GM21447 (cell line): Measurements from ENCODE around the gene TAF1D.

Experiments
- ATAC-seq: cut with Tn5 transposase; IDR thresholded peaks from one replicate; pipeline ENCODE4 v1.9.1; 2021; ENCODE audit not compliant: unreplicated experiment

Gene TAF1D

DNA sequence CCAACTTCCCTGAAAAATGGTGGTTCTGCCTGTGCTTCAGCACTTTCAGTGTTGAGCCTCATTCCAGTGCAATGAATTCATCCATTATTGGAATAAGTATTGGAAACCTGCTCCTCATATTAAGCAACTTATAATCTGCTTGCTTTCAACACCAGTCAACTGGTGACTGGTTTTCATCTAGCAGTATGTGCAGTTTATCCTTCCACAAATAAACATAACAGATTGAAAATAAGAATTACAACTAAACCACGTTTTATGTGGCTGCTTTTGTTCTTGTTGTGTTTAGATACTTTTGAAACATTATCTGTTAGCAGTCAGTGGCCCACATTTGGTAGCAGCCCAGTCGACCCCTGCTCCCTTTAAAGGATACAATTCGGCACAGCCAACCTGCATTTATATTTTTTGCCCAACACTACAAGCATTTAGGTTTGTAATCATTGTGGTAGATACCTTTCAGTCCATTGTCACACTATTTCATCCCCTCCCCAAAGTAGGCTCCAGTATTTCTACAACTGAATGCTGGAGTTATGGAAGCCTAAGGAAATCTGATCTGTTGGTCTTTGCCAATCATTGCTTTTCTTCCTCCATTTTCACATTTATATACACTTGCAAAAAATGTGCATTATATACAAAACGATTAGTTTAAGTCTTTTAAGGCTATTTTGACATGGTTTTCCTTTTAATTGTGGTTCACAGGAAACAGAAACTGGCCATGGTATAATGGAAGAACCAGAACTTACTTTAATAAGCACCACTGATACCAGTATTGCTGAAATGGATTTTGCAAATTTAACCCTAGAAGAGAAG lies 13.1 kb downstream of the TAF1D start:
- no peak for ATAC-seq

DNA sequence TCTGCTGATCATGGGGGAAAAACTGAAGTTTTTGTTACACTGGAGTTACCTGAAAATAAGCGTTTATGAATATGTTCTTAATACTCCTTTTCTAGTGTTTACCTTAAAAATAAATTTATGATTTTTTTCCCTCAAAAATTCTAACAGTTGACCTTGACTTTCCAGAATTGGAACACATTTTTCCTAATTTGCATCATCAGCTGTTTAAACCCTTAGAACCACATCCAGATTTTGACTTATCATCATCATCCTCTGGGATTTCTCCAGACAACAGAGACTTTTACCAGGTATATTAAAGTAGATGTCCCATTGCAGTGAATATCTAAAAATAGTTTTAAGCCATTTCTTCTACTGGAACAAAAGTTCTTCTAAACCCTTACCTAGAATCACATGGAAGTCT lies 17.2 kb downstream of the TAF1D start:
- ATAC-seq = no peak

DNA sequence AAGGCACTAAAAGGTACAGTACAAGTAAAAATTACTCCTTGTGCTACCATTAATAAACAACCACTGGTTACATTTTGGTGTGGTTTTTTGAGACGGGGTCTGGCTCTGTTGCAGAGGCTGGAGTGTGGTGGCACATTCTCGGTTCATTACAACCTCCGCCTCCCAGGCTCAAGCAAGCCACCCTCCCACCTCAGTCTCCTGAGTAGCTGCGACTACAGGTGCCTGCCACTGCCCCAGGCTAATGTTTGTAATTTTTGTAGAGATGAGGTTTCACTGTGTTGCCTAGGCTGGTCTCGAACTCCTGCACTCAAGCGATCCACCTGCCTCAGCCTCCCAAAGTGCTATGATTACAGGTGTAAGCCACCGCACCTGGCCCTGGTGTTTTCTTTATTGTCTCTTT lies 20.8 kb downstream of the TAF1D start:
- ATAC-seq = no peak

DNA sequence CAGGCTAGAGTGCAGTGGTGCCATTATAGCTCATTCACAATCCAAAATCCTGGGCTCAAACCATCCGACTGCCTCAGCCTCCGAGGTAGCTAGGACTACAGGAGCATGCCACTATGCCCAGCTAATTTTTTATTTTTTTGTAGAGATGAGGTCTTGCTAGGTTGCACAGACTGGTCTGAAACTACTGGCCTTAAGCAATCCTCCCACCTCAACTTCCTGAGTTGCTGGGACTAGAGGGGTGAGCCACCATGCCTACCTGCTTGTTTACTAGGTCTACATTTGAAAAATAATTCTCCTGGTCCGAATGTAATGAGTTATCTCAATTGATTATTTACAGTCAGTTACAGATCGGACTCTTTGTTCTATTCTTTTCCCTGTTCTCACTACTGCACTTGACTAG lies 22.0 kb downstream of the TAF1D start:
- no peak for ATAC-seq

DNA sequence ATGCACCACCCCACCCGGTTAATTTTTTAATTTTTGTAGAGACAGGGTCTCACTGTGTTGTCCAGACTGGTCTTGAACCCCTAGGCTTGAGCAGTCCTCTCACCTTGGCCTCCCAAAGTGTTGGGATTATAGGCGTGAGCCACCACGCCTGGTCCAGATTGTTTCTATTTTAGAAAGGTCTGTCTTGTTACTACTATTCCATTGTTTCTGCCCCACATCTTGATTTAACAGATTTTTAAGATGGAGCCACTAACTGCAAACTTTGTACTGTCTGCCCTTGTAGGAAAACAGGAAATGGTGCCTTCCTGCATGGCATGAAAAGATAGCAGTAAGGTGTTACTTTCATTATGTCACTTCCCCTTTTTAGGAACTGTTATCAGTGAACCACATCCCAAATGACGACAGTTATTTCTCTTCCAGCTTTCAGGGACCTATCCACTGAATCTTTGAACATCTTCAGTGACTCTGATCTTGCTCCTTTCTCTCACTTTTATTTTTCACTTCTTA lies 23.2 kb downstream of the TAF1D start:
- ATAC-seq = peak; percentile 91

DNA sequence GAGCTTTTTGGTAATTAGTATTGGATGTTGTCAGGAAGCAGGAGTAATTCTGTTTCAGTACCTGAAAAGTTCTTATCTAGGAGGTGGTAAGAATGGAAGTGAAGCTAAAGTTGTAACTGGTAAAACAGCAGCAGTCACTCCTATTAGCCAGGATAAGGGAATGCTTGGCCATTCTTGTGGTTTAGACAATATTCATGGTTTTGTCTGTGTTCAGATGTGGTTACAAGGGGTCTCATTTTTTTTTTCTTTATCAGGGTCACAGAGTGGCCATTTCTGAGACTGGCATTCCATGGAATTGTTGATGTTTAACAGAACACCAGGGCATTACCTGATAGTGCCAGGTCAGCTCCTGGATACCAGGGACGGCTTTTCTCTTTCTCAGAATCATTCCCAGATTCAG lies 23.8 kb downstream of the TAF1D start:
- ATAC-seq = no peak

DNA sequence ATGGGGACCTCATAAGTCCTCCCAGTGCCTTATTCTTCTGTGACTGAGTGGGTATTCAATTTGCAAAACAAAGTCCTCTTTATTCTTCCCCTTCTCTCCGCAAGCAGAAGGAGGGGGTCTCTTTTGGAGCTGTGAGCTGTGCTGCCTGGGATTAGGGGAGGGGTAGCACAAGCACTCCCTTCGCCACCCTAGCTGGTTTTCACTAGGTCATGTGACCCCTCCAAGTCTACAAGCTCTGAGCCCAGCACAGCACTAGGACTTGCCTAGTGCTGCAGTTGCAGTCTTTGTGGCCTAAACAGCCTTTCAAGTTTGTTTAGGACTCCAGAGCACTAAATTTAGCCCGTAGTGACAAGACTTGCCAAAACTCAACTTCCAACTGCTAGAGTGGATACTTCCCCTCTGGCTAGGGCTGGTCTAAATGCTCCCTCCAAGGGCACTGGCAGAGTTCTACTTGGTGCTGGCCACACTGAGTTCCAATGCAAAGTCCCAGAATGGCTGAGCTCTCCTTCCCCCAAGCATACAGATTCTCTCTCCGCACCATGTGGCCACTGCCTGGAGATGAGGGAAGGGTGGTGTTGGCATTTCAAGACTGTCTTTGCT lies 25.4 kb downstream of the TAF1D start:
- ATAC-seq = no peak

DNA sequence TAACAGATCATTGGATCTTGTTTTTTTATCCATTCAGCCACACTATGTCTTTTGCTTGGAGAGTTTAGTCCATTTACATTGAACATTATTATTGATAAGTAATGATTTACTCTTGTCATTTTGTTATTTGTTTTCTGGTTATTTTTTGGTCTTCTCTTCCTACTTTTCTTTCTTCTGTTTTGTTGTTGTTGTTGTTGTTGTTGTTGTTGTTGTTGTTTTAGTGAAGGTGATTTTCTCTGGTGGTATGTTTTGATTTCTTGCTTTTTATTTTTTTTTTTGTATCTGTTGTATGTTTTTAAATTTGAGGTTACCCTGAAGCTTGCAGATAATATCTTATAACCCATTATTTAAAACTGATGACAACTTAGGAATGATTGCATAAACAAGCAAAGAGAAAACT lies 28.6 kb downstream of the TAF1D start:
- ATAC-seq = no peak

DNA sequence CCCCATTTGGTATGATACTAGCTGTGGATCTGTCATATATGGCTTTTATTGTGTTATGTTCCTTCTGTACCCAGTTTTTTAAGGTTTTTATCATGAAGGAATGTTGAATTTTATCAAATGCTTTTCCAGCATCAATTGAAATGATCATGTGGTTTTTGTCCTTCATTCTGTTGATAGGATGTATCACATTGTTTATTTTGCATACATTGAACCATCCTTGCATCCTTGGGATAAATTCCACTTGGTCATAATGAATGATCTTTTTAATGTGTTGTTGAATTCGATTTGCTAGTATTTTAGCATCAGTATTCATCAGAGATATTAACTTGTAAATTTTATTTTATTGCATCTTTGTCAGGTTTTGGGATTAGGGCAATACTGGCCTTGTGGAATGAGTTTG lies 31.1 kb downstream of the TAF1D start:
- no peak for ATAC-seq

DNA sequence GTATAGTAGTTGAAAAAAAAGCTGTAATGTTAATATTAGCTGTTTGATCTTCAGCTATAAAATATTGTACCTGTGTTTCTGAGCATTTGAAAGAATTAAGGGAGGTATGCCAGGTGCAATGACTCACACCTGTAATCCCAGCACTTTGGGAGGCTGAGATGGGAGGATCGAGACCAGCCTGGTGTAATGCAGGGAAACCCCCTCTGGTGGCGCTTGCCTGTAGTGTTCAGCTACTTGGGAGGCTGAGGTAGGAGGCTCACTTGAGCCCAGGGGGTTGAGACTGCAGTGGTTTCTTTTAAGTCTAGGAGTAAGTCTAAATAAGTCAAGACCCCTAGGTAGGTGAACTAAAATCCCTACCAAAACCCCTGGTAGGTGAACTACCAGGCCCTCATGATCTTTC lies 37.1 kb downstream of the TAF1D start:
- ATAC-seq = no peak

DNA sequence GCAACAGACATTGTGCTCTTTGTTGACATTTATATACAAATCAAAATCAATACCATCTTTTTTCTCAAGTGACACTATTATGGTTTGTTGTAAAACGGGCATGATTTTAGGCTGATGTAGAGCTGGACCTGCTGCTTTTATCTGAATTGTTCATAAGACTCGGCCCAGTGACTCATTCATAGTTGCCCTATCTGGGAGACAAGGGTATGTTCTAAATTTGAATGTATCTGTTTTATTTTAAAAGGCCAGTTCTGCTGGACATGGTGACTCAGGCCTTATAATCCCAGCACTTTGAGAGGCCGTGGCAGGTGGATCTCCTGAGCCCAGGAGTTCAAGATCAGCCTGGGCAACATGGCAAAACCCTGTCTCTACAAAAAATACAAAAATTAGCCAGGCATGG lies 40.5 kb downstream of the TAF1D start:
- ATAC-seq = no peak

DNA sequence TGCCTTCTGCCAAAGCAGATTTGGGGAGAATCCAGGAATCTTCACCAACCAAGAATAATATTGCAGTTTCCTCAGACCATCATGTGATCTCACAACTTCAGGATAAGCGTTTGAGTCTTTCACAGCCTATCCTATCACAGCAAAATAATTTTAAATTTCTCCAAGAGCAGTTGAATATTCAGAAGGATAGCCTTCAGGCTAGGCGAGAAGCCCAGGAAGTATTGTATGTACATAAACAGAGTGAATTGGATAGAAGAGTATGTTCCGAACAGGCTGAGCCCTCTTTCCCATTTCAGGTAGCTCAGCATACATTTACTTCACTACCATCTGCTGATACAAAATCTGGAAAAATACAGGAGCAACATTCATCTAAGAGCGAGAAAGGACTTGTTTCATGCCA lies 43.7 kb downstream of the TAF1D start:
- no peak for ATAC-seq

DNA sequence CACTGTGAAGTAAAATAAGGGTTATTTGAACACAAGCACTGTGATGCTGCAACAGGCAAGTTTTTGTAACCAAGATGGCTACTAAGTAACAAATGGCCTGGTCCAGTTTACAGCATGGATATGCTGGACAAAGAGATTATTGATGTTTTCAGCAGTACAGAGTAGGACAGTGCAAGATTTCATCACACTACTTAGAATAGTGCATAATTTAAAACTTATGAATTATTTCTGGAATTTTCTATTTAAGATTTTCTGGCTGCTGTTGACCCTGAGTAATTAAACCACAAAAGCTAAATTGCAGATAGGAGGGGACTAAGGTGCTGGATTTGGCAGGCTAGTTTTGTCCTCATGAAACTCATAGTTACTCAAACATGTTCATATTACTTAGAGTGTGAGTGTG lies 46.7 kb downstream of the TAF1D start:
- ATAC-seq = no peak

DNA sequence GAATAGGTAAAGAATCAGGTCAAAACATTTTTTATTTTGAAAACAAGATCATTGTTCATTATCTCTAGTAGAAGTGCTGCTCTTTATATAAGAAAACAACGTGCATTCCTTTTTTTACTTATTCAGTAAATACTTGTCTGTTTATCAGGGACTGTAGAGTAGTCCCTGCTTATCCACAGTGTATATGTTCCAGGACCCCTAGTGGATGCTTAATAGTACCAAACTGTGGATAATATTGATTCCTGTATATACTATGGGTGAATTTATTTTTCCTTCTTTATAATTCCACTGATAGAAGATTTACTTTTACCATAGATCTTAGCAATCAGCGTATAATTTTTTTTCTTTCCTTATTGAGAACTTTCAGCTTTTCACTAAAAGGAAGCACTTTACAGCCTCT lies 47.2 kb downstream of the TAF1D start:
- no peak for ATAC-seq

DNA sequence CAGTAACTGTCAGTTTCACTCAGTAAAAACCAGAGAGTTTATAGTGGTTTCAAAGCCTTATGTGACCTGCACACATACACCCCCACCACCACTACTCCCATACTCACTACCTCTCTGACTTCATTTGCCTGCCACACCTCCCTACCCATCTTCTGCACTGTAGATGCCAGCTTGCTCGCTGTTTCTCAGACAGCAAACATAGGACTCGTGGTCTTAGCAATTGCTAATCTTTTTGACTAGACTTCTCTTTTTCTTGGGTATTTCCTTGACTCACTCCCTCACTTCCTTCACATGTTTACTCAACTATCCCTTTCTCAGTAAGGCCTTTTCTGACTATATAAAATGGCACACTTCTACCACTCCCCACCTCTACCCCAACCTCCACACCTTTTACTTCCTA lies 52.1 kb downstream of the TAF1D start:
- no peak for ATAC-seq

DNA sequence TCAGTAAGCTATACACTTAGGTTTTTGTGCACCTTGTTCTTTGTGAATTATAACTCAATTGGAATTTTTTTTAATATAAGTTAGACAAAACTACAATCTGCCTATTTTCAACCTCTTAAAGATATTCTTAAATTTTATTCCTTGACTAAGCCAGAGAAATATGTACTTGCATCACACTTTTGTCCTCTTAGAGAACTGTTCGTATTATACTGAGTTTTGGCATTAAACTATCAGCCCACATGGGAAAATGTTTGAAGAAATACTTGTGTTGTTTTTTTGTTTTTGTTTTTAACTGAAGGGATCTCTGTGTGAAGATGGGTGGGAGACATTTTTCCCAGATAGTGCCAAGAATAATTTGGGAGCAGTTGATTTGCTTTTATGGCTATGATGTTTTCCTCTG lies 54.5 kb downstream of the TAF1D start:
- ATAC-seq = no peak

DNA sequence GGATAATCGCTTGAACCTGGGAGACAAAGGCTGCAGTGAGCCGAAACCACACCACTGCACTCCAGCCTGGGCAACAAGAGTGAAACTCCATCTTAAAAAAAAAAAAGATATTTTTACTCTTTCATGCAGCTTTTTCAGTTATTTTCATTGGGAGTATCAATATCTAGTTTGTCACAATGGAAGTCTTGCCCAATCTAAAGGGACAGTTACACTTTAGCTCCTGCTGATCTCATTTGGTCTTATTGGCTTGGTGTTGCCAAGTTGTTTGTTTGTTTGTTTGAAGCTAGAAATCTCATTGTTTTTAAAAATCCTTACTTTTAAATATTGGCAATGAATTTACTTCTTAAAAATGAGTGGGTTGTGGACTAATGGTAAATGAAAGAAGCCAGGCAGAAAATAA lies 55.1 kb downstream of the TAF1D start:
- no peak for ATAC-seq
